Fibroblast of lung (primary cell): Measurements from ENCODE around the gene MICAL2. TPM values are rescaled to one million over a fixed set of nuclear protein-coding genes. Genes with fewer than 3 reads are reported as not detected.

ENCODE experiments used
- DNase-seq, 2 donors: peaks; one replicate each; pipeline versions ENCODE4 v3.0.0 to v3.0.0-alpha.2; 2010; ENCODE audit warnings: low read depth in 2 of 2
- H2AFZ ChIP-seq: 2 replicates; pipeline ENCODE4 v1.5.1; 2012; ENCODE audit warnings: low read length, control low read depth, inconsistent platforms
- H3K27ac ChIP-seq: 2 replicates; pipeline ENCODE4 v1.5.1; 2011; ENCODE audit warnings: low read length, control low read depth; ENCODE audit not compliant: insufficient read depth
- H3K27me3 ChIP-seq: 2 replicates; pipeline ENCODE4 v1.5.1; 2011; ENCODE audit warnings: mild to moderate bottlenecking, low read length; ENCODE audit not compliant: control insufficient read depth, insufficient read depth
- H3K36me3 ChIP-seq: 2 replicates; pipeline ENCODE4 v1.5.1; 2011; ENCODE audit warnings: low read length; ENCODE audit not compliant: control insufficient read depth, insufficient read depth
- H3K4me1 ChIP-seq: 2 replicates; pipeline ENCODE4 v1.5.1; 2011; ENCODE audit warnings: low read length; ENCODE audit not compliant: control insufficient read depth, insufficient read depth; ENCODE audit errors: extremely low read depth
- H3K4me2 ChIP-seq: 2 replicates; pipeline ENCODE4 v1.5.1; 2011; ENCODE audit warnings: low read length, control low read depth; ENCODE audit not compliant: insufficient read depth; ENCODE audit errors: extremely low read depth
- H3K4me3 ChIP-seq, 4 experiments: fragments of 200-600 bp in 1 of 4; sonication (generic) in 1 of 4; replicated peaks in 1 of 4; 2 replicates each; pipeline ENCODE4 v1.5.1; 2011 to 2016; ENCODE audit warnings: low read length in 4 of 4, low read depth in 3 of 4, mild to moderate bottlenecking in 3 of 4, control low read depth in 2 of 4, inconsistent platforms in 1 of 4, mixed read lengths in 1 of 4; ENCODE audit not compliant: insufficient read depth in 1 of 4; ENCODE audit errors: control extremely low read depth in 1 of 4
- H3K79me2 ChIP-seq: 2 replicates; pipeline ENCODE4 v1.5.1; 2012; ENCODE audit warnings: mild to moderate bottlenecking, low read length, inconsistent platforms; ENCODE audit not compliant: control insufficient read depth, insufficient read depth
- H3K9ac ChIP-seq: 2 replicates; pipeline ENCODE4 v1.5.1; 2011; ENCODE audit warnings: mild to moderate bottlenecking, low read length, control low read depth; ENCODE audit not compliant: insufficient read depth
- H3K9me3 ChIP-seq: 2 replicates; pipeline ENCODE4 v1.5.1; 2012; ENCODE audit warnings: low read depth, low read length; ENCODE audit not compliant: control insufficient read depth, insufficient read depth
- H4K20me1 ChIP-seq: 2 replicates; pipeline ENCODE4 v1.5.1; 2011; ENCODE audit warnings: low read length; ENCODE audit not compliant: control insufficient read depth, insufficient read depth; ENCODE audit errors: extremely low read depth
- EZH2 ChIP-seq: IDR thresholded peaks from 2 replicates; pipeline ENCODE4 v1.5.1; 2012; ENCODE audit warnings: low read length, control low read depth, mild to moderate bottlenecking; ENCODE audit errors: missing control alignments
- polyA plus RNA-seq, 2 donors: library from polyadenylated mRNA; depleted of rRNA in 1 of 2; stranded (reverse) in 1 of 2; unstranded in 1 of 2; fragments of >200 nt; gene quantifications; 2 replicates each; pipeline ENCODE4 v1.2.1, GENCODE V29; 2011 to 2012; ENCODE audit warnings: missing spikeins in 1 of 2
- total RNA-seq: library from RNA; depleted of rRNA; stranded (reverse); fragments of >200 nt; gene quantifications from 2 replicates; pipeline ENCODE4 v1.2.1, GENCODE V29; 2014
- TF ChIP-seq, protein P1 (sequence below), 2 donors: IDR thresholded peaks in 1 of 2; conservative IDR thresholded peaks in 1 of 2; 1 replicate in 1 of 2; 2 replicates in 1 of 2; pipeline ENCODE4 v1.5.1; 2011 to 2012; ENCODE audit warnings: low read length in 2 of 2, control low read depth in 1 of 2, inconsistent platforms in 1 of 2, low read depth in 1 of 2, mild to moderate bottlenecking in 1 of 2

MICAL2 gene
- total and polyA plus RNA-seq, 2 donors (not counting 1 experiment from before 2014, with no cell fraction given) = 78.5 to 275 TPM

- peak overlapping the region; percentile 41 for H3K9ac ChIP-seq
Observed at GRCh38 chr11:12075291-12075690, 35.1 kb upstream of the MICAL2 start.

GRCh38 chr11:12075822-12076821, 34.3 kb upstream of the MICAL2 start:
- peak overlapping the region in 1 of 4 experiments; percentile 18 for H3K4me3 ChIP-seq
- no peak overlapping the region for H2AFZ ChIP-seq
- no peaks in the 10 kb centered on the region for H4K20me1 ChIP-seq
- H3K9me3 ChIP-seq = no peaks in the 10 kb centered on the region
- H3K4me1 ChIP-seq = peaks cover 28% of the 10 kb centered on the region
- H3K27ac ChIP-seq = peak overlapping the region; percentile 99
- no peaks in the 10 kb centered on the region for H3K27me3 ChIP-seq
- TF ChIP-seq, protein P1, sequence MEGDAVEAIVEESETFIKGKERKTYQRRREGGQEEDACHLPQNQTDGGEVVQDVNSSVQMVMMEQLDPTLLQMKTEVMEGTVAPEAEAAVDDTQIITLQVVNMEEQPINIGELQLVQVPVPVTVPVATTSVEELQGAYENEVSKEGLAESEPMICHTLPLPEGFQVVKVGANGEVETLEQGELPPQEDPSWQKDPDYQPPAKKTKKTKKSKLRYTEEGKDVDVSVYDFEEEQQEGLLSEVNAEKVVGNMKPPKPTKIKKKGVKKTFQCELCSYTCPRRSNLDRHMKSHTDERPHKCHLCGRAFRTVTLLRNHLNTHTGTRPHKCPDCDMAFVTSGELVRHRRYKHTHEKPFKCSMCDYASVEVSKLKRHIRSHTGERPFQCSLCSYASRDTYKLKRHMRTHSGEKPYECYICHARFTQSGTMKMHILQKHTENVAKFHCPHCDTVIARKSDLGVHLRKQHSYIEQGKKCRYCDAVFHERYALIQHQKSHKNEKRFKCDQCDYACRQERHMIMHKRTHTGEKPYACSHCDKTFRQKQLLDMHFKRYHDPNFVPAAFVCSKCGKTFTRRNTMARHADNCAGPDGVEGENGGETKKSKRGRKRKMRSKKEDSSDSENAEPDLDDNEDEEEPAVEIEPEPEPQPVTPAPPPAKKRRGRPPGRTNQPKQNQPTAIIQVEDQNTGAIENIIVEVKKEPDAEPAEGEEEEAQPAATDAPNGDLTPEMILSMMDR (conservative IDR thresholded peaks at IDR 0.05 in 1 of 2, IDR thresholded peaks at IDR 0.05 in 1 of 2; ENCODE audit: low read depth in 1 of 2, low read length in 2 of 2) = no peak
- no peak for TF ChIP-seq EZH2
- H3K9ac ChIP-seq = peak overlapping the region; percentile 41
- H3K36me3 ChIP-seq = no peaks in the 10 kb centered on the region
- H3K4me2 ChIP-seq = peak overlapping the region; percentile 33
- DNase-seq = peak; percentile 99 to 100
- H3K79me2 ChIP-seq = no peaks in the 10 kb centered on the region

More at GRCh38 chr11:12075291-12075690, 35.1 kb upstream of the MICAL2 start:
- Histone ChIP-seq H3K36me3 (no peaks in the 10 kb centered on the region), H3K79me2 (no peaks in the 10 kb centered on the region), H3K27me3 (no peaks in the 10 kb centered on the region), H3K9me3 (no peaks in the 10 kb centered on the region), H3K27ac (peak overlapping the region; percentile 99), H2AFZ (no peak overlapping the region), H4K20me1 (no peaks in the 10 kb centered on the region), H3K4me1 (peaks cover 28% of the 10 kb centered on the region), H3K4me3 (no peak overlapping the region), H3K4me2 (peak overlapping the region; percentile 29)
- DNase-seq = no peak
- TF ChIP-seq EZH2 = no peak

DNA sequence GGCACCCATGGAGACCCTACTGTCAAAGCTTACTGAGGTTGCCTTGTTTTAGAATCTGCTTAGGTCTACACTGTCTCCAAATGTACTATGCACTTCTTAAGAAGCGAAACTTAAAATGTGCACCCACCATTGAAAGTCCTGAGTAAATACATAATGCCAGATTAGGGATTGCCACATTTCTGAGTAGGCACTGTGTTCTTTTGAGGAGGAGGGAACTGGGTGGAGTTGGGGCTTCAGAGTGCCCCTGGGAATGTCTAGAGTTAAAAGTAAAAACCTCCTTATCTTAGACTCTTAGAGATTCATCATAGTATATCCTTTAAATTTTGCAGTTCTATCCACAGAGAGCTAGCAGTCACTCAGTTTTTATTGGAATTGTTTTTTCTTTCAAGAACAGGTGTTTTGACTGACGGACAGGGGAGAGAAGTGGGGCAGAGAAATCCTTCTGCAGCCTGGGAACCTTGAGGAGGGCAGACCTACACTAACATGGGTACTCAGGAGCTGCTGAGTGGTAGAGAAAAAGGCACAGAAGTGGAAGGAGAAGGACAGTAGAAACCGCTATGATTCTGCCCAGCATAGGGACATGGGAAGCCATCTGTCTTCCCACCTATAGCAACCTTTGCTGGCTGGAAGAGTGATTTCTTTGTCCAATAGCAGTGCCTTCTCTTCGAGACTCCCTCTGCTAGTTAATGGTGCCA, 33.4 kb upstream of the MICAL2 start:
- Histone ChIP-seq H3K4me2 (peak overlapping the region; percentile 9), H3K27ac (peak overlapping the region; percentile 99), H3K4me1 (peaks cover 28% of the 10 kb centered on the region), H4K20me1 (no peaks in the 10 kb centered on the region), H3K27me3 (no peaks in the 10 kb centered on the region), H3K9ac (peak overlapping the region; percentile 35), H3K36me3 (no peaks in the 10 kb centered on the region), H3K79me2 (no peaks in the 10 kb centered on the region), H2AFZ (no peak overlapping the region), H3K9me3 (no peaks in the 10 kb centered on the region), H3K4me3 (peak overlapping the region in 1 of 4 experiments; percentile 18)
- no peak for DNase-seq
- no peak for TF ChIP-seq EZH2
- TF ChIP-seq, protein P1 (conservative IDR thresholded peaks at IDR 0.05 in 1 of 2, IDR thresholded peaks at IDR 0.05 in 1 of 2; ENCODE audit: low read depth in 1 of 2, low read length in 2 of 2) = no peak
